Measurements from ENCODE around the gene GH1. TPM values are rescaled to one million over a fixed set of nuclear protein-coding genes. Genes with fewer than 3 reads are reported as not detected.

The GH1 gene
- total and polyA plus RNA-seq, 2 of the 13 experiments (the other 11 are each of a cell fraction or from before 2014, with no cell fraction given), result not detected

- TF ChIP-seq AHDC1 (CRISPR knock-in tag; IDR thresholded peaks at IDR 0.05; ENCODE audit: borderline replicate concordance) (no peak), MTF1 (CRISPR knock-in tag; IDR thresholded peaks at IDR 0.05) (no peak), REST (IDR thresholded peaks at IDR 0.05; ENCODE audit: borderline replicate concordance in 1 of 2, low read depth in 1 of 2, low read length in 2 of 2) (no peak), ZBTB8A (CRISPR knock-in tag; IDR thresholded peaks at IDR 0.05; ENCODE audit: borderline replicate concordance, low read depth) (no peak), ZFP82 (CRISPR knock-in tag; IDR thresholded peaks at IDR 0.05; ENCODE audit: borderline replicate concordance) (no peak), ATRX (CRISPR knock-in tag; IDR thresholded peaks at IDR 0.05; ENCODE audit: borderline replicate concordance) (no peak), MNT (IDR thresholded peaks at IDR 0.05) (no peak), SRY (CRISPR knock-in tag; IDR thresholded peaks at IDR 0.05) (no peak), ZNF3 (CRISPR knock-in tag; IDR thresholded peaks at IDR 0.05) (no peak), POLR2AphosphoS2 (IDR thresholded peaks at IDR 0.05; ENCODE audit: low read depth, low read length) (no peak), ISX (CRISPR knock-in tag; conservative IDR thresholded peaks at IDR 0.05) (no peak), SIN3A (IDR thresholded peaks at IDR 0.05; ENCODE audit: borderline replicate concordance, low read depth, low read length) (no peak), ZNF761 (CRISPR knock-in tag; conservative IDR thresholded peaks at IDR 0.05) (no peak), ZBTB33 (CRISPR knock-in tag; IDR thresholded peaks at IDR 0.05) (no peak)
Observed at GRCh38 chr17:63919311-63919723, 678 bp upstream of the GH1 start (continued).

Data from HepG2 (cell line).